GM20000 (cell line): ENCODE results near the gene SERPINE3.

Experiments
- DNase-seq: peaks from one replicate; pipeline ENCODE4 v3.0.0; 2012; ENCODE audit warnings: low spot score
- TF ChIP-seq, protein P1 (sequence below): IDR thresholded peaks from 2 replicates; pipeline ENCODE4 v1.5.1; 2012; ENCODE audit warnings: mild to moderate bottlenecking, control low read depth; ENCODE audit errors: extremely low read depth, missing control alignments

SERPINE3 gene

DNA sequence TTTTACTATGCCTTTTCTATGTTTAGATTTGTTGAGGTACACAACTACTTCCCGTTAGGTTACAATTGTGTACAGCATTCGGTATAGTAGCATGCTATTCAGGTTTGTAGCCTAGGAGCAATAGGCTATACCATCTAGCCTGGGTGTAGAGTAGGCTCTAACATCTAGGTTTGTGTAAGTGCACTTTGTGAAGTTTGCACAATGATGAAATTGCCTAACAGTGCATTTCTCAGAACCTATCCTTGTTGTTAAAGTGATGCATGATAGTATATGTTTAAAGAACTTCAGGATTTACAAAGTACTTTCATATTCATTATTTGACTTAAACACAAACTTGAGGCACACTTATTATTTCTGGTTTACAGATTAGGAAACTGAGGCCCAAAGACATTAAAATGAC lies 11.5 kb upstream of the SERPINE3 start:
- no peak for DNase-seq
- TF ChIP-seq, protein P1, sequence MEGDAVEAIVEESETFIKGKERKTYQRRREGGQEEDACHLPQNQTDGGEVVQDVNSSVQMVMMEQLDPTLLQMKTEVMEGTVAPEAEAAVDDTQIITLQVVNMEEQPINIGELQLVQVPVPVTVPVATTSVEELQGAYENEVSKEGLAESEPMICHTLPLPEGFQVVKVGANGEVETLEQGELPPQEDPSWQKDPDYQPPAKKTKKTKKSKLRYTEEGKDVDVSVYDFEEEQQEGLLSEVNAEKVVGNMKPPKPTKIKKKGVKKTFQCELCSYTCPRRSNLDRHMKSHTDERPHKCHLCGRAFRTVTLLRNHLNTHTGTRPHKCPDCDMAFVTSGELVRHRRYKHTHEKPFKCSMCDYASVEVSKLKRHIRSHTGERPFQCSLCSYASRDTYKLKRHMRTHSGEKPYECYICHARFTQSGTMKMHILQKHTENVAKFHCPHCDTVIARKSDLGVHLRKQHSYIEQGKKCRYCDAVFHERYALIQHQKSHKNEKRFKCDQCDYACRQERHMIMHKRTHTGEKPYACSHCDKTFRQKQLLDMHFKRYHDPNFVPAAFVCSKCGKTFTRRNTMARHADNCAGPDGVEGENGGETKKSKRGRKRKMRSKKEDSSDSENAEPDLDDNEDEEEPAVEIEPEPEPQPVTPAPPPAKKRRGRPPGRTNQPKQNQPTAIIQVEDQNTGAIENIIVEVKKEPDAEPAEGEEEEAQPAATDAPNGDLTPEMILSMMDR, result no peak

DNA sequence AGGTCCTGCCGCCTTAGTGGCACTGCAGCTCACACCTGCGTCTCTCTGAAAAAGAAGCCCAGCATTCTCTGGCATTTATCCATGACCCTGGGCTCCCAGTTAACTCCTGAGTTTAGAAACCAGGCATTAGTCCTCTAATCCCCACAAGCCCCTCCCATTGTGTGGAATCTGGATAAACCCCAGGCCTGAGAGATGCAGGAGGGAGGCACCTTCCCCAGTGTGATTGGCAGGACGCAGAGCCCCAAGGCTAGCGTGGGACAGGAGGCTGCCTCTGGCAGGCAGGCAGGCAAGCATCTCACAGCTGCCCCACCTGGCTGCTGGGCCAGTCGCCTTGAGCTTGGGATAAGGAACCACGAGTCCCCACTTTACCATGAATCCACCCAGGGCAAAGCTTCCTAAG lies 11.0 kb upstream of the SERPINE3 start:
- no peak for DNase-seq
- TF ChIP-seq, protein P1, result no peak

DNA sequence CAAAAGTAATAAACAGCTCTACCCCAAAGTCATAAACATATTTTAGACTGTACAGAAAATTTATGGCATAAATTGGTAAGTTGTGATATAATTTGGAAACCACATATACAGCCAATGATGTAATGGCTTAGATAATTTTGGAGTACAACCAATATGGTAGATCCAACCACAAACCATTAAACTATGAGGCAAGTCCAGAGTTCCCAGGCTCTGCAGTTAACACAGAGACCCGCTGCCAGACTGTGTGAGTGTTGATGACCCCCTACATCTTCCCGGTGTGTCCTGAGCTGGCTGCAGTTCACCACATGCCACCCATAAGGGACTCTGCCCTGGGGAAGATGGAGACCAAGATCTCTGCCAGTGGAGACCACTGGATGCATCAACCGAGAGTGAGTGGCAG lies 9.9 kb upstream of the SERPINE3 start:
- TF ChIP-seq, protein P1, result no peak
- no peak for DNase-seq

DNA sequence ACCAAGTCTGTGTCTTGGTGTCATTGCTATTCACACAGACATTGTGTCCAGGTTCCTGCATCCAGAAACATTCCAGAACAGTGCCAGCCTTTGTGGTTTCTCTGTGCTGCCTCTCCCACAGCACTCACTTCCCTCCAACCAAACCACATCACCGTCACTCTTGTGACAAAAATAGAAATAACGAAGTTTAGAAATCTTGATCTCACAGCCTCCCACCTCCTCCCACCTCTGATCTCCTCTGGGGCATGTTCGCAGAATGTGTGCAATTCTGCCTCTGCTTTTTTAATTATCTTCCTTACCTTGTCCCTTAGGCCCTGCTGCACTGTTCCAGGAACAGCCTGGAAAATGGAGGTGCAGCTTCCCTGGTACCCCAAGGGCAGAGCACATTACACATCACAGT lies 8.7 kb upstream of the SERPINE3 start:
- peak; percentile 40 for DNase-seq
- TF ChIP-seq, protein P1, result no peak

DNA sequence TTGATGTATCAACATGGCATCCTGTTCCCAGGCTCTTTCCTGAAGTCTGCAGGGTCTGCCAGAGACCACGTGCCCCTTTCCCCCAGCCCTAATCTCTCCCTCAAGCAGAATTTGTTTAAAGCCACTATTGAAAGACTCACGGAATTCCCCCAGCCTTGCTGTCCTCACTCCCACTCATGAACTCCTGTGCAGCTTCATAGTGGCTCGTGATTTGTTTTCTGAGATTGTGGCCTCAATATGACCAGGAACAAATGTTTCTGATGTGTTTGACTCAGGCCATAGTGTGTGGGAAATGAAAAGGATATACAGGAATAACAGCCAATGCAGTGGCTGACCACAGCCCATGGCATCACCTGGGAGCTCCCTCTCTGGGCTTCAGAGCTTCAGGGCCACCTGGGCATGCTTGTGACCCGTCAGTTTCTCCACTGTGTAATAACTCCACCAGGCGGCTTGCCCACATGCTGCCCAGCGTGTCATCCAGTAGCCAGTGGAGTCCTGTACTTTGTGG lies 8.1 kb upstream of the SERPINE3 start:
- TF ChIP-seq, protein P1, result no peak
- peak; percentile 50 for DNase-seq

DNA sequence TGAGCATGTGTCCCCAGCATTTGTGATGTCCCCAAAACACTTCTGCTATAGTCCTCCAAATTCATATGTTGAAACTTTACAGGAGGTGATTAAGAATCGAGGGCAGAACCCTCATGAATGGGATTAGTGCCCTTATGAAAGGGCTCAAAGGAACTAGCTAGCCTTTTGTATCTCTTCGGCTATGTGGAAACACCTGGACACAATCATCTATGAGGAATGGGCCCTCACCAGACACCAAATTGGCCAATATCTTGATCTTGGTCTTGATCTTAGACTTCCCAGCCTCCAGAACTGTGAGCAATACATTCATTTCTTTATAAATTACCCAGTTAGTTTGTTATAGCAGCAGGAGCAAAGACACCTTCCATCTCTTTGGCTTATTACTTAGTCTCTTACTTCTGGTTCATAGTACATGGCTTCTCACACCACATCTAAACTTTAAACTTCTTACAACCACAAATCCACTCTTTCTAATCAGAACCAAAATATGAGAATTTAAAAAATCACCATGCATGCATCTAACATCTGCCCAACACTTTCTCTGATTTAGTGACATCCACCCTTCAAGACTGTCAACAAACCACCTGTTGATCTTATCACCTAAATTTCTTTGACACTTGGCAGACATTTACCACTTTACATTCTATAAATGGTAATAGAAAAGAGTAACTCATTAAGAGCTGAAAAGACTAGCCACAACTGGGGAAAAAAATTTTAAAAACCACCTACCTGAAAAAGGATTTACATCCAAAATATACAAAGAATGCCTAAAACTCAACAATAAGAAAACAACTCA lies 6.7 kb upstream of the SERPINE3 start:
- TF ChIP-seq, protein P1, result no peak
- no peak for DNase-seq

DNA sequence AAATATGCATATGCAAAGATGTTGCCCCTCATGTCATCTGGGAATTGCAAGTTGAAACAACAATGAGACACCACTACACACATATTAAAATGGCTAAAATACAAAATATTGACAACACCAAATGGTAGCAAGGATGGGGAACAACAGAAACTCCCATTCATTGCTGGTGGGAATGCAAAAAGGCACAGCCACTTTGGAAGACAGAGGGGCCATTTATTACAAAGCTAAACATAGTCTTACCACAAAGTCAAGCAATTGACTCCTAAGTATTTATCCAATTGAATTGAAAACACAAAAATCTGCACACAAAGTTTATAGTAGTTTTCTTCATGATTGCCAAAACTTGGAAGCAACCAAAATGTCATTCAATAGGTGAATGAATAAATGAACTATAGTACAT lies 6.1 kb upstream of the SERPINE3 start:
- DNase-seq, result no peak
- TF ChIP-seq, protein P1, result no peak
